GM12801 (cell line): ENCODE data around the gene VSIR.

Source experiments
- TF ChIP-seq, protein P1 (sequence below): IDR thresholded peaks from one replicate; pipeline ENCODE4 v1.5.1; 2011; ENCODE audit warnings: control low read depth; ENCODE audit not compliant: insufficient read length; ENCODE audit errors: extremely low read depth

The VSIR gene

DNA sequence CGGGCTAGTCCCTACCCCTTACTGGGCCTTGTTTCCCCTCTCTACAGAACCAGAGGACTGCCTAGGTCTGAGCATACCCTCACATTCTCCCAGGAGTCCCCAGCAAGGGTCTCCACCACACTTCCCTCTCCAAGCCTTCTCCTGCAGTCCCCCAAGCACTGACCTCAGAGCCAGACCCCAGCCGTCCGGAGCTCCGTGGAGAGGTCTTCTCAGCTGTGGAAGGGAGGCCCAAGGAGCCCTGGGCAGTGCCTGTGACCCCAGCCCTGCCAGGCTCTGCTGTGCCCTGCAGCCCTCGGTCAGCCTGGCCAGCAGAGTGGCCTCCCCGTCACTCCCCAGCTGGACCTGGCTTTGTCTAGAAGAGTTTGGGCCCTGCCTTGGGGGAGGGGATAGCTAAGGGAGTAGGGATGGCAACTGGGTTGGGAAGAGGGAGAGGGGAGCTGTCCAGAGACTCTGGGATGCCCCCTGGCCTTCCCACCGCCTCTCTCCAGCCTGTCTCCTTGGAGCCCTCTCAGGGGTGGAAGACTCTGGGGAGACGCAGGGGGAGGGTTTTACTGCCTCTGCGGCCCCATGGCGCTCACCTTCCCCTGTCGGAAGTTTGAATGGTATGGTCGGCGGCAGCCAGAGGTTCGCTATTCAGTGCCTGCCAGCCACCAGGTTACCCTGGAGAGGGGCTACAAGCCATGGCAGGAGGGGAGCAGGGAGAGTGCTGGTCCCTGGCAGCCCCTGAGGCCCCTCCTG is 53.7 kb downstream of the VSIR start, which contains the start of gene C10orf105:
C10orf105 (minus strand) TSS at position 315 of the 738 bp plus-strand sequence. CDS start 3,441 bp downstream, outside the sequence.
- TF ChIP-seq, protein P1, sequence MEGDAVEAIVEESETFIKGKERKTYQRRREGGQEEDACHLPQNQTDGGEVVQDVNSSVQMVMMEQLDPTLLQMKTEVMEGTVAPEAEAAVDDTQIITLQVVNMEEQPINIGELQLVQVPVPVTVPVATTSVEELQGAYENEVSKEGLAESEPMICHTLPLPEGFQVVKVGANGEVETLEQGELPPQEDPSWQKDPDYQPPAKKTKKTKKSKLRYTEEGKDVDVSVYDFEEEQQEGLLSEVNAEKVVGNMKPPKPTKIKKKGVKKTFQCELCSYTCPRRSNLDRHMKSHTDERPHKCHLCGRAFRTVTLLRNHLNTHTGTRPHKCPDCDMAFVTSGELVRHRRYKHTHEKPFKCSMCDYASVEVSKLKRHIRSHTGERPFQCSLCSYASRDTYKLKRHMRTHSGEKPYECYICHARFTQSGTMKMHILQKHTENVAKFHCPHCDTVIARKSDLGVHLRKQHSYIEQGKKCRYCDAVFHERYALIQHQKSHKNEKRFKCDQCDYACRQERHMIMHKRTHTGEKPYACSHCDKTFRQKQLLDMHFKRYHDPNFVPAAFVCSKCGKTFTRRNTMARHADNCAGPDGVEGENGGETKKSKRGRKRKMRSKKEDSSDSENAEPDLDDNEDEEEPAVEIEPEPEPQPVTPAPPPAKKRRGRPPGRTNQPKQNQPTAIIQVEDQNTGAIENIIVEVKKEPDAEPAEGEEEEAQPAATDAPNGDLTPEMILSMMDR = no peak

DNA sequence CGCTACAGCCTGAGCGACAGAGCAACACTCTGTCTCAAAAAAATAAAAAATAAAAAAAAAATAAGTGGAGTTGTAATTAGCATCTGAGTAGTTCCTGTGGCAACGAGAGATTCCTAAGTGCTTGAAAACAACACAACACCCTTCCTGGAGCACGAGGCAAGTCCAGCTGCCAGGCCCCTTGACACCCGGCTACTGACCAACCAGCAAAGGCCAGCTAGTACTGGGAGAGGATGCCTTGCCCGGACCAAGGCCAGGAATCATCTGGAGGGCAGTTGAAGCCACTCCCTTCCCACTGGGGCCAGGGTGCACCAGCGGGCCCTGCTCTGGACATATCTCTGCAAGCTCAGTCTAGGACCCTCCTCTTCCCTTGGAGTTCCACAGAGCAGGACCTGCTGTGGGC is 54.3 kb downstream of the VSIR start:
- TF ChIP-seq, protein P1 = no peak

DNA sequence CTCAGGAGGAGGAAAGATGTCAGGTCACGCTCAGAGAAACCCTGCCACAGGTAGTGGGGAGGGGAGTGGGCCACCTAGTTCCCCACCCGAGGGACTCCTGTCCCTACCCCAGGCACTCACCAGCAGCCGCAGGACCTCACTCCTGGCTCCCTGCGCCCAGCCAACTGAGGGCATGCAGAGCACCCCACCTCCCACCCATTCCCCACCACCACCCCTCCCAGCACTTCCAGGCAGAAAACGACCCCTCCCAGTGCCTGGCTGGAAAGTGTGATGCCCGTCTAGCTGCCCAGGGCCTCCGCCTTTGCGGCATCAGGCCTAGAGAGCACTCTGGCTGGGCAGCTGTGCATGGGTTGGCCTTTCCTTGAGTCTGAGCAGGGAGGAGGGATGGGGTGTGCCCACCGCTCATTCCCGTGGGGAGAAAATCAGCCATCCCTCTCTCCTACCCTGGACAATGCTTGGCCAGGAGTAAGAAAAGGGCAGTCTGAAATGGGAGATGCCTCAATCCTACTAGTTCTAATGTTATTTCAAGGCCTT is 55.1 kb downstream of the VSIR start:
- TF ChIP-seq, protein P1 = no peak

DNA sequence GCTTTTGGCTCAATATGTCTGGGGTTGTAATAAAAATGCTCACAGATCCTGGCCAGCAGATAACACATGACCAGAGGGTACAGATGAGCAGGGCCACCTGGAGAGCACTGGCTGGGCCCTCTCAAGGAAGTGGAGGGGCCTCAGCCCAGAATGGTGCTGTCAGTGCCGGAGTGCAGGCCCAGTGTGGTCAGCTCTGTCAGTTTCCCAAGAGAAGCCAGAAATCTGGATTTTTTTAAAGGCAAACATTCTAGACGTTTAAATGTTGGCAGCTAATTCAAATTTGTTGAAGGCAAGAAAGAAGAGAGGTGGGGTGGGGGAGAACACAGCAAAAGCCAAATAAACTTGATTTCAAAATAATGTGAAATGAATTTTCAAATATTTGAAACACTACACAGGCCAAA is 55.8 kb downstream of the VSIR start:
- TF ChIP-seq, protein P1 = no peak

DNA sequence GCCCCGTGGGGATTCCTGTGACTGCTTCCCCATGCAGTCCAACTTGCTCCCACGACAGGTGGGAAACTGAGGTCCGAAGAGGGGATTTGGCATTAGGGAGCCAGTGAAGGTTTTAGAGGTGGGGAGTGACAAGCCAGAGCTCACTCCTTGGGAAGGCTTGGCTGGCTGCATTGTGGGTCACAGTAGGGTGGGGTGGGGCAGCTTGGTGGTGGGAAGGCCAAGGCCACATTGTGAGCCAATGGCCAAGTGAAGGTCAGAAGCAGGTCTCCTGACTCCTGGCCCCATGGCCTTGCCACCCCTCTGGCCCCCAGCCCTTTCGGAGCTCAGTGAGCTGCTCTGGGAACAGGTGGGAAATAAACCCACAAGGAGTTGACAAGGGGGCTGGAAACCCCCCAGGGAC is 56.3 kb downstream of the VSIR start:
- TF ChIP-seq, protein P1 = no peak

DNA sequence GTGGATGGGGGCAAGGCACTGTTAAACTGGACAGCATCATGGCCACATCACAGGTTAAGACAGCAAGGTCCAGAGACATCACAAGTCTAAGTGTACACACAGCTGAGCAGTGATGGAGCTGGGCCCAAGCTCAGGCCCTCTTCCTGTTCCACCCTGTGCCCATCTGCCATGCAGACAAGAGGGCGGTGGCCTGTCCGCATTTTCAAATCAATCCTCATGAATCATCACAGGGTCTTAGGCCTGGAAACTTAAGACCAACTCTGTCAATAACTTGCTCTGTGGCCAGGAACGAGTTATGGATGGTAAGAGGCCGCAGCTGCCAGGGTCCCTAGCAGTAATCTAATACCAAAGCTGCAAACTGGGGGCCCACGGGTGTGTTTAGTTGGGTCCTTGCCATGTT is 56.9 kb downstream of the VSIR start:
- TF ChIP-seq, protein P1 = no peak

DNA sequence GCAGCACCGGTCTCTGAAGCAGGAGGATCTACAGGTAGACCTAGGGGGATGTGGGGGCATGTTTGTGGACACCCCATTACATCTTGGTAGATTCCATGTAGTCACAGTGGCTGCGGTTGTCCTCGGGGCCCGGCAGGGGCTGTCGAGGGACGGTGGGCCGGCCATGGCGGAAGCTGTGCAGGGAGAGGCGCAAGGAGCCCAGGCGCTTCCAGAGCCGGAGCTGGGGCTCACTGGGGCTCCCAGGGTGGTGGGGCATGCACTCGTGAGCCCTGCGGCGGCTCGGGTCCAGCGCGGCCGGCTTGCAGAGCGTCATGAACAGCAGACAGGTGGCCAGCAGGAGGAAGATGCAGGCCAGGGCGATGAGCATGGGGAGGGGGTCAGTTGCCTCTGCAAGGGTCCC is 57.5 kb downstream of the VSIR start:
- TF ChIP-seq, protein P1 = no peak
